Cortex of kidney (tissue), 1 donor: Measurements from ENCODE around the gene HERPUD2.
"Not testable (repeated sequence)": the region's sequence is repeated elsewhere in the genome, so short reads cannot be mapped to it uniquely, and the experiment has no call there.

ENCODE experiments used
- DNase-seq: peaks from one replicate; lab custom pipeline; 2025; lab: John Stamatoyannopoulos, UW

The HERPUD2 gene

GRCh38 chr7:35605760-35606159 is 89.2 kb downstream of the HERPUD2 start:
- no peak for DNase-seq

- DNase-seq: no peak
Observed at GRCh38 chr7:35604595-35604994, 90.3 kb downstream of the HERPUD2 start.

GRCh38 chr7:35599645-35600044 is 95.3 kb downstream of the HERPUD2 start:
- DNase-seq: no peak

GRCh38 chr7:35599061-35599460 is 95.9 kb downstream of the HERPUD2 start:
- DNase-seq: no peak

GRCh38 chr7:35596061-35596460 is 98.9 kb downstream of the HERPUD2 start:
- no peak for DNase-seq

GRCh38 chr7:35593899-35594298 is 101.0 kb downstream of the HERPUD2 start:
- no peak for DNase-seq

- no peak for DNase-seq
Observed at GRCh38 chr7:35588647-35589046, 106.3 kb downstream of the HERPUD2 start.

GRCh38 chr7:35584990-35585389 is 109.9 kb downstream of the HERPUD2 start:
- DNase-seq: no peak

GRCh38 chr7:35584533-35584932 is 110.4 kb downstream of the HERPUD2 start:
- not testable (repeated sequence) for DNase-seq
